ENCODE results near the gene GARIN5A.

The GARIN5A gene

DNA sequence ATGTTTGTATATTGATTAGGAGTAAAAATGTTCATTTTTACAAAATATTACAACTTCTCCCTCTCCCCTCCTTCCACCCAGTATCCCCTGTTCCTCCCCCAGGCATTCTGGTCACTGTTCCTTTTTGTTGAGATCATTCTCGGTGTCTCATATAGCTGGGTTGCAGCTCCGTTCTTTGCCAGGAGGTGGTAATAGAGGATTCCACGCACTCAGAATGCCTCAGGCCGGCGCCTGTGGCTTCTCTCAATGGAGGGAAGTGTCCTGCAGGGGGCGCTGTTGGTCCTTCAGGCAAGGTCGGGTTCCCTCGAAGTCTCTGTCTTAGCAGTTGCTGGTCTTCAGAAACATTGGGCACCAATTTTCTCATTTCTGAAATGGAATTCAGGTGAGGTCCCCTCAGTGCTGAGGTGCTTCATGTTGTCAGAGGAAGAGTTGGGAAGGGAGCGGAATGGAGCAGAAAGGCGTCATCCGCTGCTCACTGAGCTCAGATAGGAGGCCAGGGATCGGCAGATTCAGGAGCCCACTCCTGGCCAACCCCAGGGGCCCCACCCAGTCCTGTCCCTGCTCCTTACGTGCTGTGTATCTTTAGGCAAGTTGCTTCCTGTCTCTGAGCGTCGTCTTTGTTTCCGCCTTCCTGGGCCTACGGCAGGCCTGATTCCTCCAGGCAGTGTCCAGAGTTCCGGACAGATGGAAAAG, 10.3 kb upstream of the GARIN5A start:
- no peak overlapping the region for H3K4me3 ChIP-seq (ENCODE audit: low read depth, low read length)
- TF ChIP-seq, protein P1, sequence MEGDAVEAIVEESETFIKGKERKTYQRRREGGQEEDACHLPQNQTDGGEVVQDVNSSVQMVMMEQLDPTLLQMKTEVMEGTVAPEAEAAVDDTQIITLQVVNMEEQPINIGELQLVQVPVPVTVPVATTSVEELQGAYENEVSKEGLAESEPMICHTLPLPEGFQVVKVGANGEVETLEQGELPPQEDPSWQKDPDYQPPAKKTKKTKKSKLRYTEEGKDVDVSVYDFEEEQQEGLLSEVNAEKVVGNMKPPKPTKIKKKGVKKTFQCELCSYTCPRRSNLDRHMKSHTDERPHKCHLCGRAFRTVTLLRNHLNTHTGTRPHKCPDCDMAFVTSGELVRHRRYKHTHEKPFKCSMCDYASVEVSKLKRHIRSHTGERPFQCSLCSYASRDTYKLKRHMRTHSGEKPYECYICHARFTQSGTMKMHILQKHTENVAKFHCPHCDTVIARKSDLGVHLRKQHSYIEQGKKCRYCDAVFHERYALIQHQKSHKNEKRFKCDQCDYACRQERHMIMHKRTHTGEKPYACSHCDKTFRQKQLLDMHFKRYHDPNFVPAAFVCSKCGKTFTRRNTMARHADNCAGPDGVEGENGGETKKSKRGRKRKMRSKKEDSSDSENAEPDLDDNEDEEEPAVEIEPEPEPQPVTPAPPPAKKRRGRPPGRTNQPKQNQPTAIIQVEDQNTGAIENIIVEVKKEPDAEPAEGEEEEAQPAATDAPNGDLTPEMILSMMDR (IDR thresholded peaks at IDR 0.05; ENCODE audit: borderline replicate concordance, insufficient read depth, low read depth, low read length) = peak; percentile 64

DNA sequence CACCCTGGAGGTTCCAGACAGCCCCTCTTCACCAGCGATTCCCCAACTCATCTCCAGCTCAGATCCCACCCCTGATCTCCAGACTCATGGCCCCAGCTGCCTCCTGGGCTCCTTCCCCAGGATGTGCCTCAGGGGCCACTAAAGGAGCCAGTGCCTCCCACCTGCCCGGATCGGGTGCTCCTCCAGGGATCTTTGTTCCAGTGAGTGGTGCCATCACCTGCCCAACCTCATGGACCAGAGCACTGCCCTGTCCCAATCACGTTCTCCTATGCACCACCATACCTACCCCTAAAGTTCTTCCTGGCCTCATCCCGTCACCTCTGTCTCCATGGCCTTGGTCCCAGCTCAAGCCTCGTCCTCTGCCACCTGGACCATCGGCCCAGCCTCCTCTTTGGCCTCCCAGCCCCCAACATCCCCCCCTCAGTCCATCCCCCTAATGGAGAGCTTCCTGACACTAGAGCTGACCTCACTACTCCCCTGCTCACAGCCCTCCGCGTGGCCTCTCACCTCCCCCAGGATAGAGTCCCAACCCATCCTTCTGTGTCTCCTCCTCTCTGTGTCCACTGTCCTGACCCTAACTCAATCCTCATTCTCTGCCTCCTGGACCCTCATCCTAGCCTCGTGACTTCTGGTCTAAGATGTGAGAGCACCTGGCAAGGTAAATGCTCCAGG, 8.8 kb upstream of the GARIN5A start:
- TF ChIP-seq, protein P1 (IDR thresholded peaks at IDR 0.05; ENCODE audit: borderline replicate concordance, insufficient read depth, low read depth, low read length) = no peak
- no peak overlapping the region for H3K4me3 ChIP-seq (ENCODE audit: low read depth, low read length)

DNA sequence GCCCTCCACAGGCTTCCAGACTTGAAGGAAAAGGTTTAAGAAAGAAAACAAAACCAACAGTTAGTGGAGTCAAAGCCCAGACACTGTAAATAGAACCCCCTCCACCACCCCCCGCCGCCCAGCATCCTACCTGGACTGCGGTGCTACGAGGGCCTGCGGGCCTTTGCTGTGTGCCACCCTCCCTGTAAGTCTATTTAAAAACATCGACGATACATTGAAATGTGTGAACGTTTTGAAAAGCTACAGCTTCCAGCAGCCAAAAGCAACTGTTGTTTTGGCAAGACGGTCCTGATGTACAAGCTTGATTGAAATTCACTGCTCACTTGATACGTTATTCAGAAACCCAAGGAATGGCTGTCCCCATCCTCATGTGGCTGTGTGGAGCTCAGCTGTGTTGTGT, 6.3 kb upstream of the GARIN5A start:
- TF ChIP-seq, protein P1 (IDR thresholded peaks at IDR 0.05; ENCODE audit: borderline replicate concordance, insufficient read depth, low read depth, low read length) = no peak
- H3K4me3 ChIP-seq (ENCODE audit: low read depth, low read length) = no peak overlapping the region

DNA sequence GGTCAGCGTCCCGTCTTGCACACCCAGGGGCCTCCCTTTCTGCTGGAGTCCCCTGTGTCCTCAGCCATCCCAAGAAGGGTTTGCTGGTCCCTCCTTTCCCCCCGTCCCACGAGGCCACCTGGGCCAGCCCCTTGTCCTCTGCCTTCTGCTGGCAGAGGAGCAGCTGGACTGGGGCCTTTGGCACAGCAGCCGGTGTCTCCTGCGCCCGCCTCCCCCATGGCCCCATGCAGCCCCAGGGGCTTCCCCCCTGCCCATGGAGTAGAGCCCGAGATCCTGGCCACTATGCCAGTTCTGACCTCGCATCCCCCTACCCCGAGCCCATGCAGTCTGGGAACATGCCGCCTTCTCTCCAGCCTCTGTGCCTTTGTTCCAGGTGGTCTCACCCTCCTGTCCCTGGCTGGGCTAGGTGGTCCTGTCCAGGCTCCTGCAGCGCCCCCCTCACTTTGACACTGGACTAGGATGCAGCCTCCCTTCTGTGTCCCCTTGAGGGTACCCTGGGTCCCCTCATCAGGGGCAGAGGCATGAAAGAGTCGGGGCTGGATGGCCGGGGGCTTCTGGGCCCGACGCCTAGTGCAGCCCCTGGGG, 5.7 kb upstream of the GARIN5A start:
- no peak overlapping the region for H3K4me3 ChIP-seq (ENCODE audit: low read depth, low read length)
- TF ChIP-seq, protein P1 (IDR thresholded peaks at IDR 0.05; ENCODE audit: borderline replicate concordance, insufficient read depth, low read depth, low read length) = no peak

DNA sequence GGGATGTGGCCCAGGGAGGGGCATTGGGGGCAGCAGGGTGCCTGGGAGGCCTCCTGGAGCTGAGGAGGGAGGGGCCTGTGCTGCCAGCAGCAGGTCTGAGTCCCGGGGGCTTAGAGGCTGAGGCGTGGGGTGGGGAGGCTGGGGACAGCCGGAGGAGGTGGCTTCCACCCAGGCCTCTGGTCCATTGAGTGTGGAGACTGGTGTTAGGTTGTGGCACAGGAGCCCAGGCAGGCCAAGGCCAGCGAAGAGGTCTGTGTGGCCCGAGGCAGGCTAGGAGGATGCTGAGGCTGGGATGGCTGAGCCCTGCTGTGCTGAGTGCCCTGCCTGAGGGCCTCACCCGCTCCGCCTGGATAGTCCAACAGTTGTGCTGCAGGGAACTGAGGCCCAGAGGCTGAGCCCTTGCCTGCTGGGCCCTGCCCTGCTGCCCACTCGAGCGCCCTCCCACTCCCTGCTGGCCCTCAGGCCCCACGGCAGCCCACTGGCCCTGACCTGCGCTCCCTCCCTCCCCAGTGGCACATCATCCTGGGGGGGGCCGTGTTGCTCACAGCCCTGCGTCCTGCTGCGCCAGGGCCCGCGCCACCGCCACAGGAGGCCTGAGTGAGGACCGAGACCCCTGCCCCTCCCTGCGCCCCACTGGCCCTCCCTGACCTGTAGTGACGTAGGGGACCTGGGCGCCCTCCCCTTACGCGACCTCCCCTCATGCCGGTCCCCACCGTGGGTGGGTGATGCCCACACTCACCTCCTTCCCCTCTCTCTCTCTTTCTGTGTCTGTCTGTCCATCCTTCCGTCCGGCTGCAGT, 4.9 kb upstream of the GARIN5A start:
- TF ChIP-seq, protein P1 (IDR thresholded peaks at IDR 0.05; ENCODE audit: borderline replicate concordance, insufficient read depth, low read depth, low read length) = no peak
- H3K4me3 ChIP-seq (ENCODE audit: low read depth, low read length) = no peak overlapping the region

DNA sequence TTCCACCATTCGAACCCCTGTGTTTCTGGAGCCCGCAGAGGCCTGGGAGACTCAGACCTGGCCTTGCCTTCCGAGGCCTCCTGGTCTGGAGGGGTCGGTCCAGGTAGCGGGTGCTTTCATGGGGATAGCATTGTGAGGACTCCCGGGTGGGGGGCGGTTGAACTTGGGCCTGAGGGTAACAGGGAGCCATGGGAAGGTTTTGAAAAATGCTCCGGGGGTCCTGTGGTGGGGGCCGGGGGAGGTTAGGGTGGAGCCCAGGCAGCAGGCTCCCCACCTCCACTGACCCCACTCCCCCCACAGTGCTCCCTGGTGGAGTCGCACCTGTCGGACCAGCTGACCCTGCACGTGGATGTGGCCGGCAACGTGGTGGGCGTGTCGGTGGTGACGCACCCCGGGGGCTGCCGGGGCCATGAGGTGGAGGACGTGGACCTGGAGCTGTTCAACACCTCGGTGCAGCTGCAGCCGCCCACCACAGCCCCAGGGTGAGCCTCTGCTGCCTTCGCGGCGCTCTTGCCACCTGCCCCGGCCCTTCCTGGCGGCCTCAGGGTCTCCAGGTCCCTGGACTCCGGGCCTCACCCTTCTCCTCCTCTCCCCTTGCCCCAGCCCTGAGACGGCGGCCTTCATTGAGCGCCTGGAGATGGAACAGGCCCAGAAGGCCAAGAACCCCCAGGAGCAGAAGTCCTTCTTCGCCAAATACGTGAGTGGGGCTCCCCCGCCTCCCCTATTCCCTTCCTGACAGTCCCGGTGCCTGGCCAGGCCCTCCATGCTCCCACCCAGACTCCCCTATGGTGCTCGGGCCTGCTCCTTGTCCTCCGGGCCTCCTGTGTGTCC, 3.8 kb upstream of the GARIN5A start:
- TF ChIP-seq, protein P1 (IDR thresholded peaks at IDR 0.05; ENCODE audit: borderline replicate concordance, insufficient read depth, low read depth, low read length) = no peak
- no peak overlapping the region for H3K4me3 ChIP-seq (ENCODE audit: low read depth, low read length)
